Neural progenitor cell (in vitro differentiated cells): ENCODE data around the gene TBC1D30. TPM values are rescaled to one million over a fixed set of nuclear protein-coding genes. Genes with fewer than 3 reads are reported as not detected.

ENCODE experiments used
- DNase-seq: peaks from one replicate; pipeline ENCODE4 v3.0.0-alpha.2; 2016; ENCODE audit warnings: low spot score
- H2AFZ ChIP-seq: fragments of 200-600 bp; sonication (generic); replicated peaks from 2 replicates; pipeline ENCODE4 v1.6.1; 2016; ENCODE audit warnings: antibody characterized with exemption
- H3F3A ChIP-seq: fragments of 200-600 bp; sonication (generic); 2 replicates; pipeline ENCODE4 v1.6.1; 2016; ENCODE audit warnings: antibody characterized with exemption, low read depth
- H3K27ac ChIP-seq: fragments of 200-600 bp; sonication (generic); 2 replicates; pipeline ENCODE4 v1.5.1; 2016; ENCODE audit warnings: mild to moderate bottlenecking
- H3K27me3 ChIP-seq: fragments of 200-600 bp; sonication (generic); 2 replicates; pipeline ENCODE4 v1.6.1; 2016; ENCODE audit warnings: mild to moderate bottlenecking, moderate library complexity
- H3K36me3 ChIP-seq: fragments of 200-600 bp; sonication (generic); 2 replicates; pipeline ENCODE4 v1.5.1; 2016
- H3K4me1 ChIP-seq: fragments of 200-600 bp; sonication (generic); 2 replicates; pipeline ENCODE4 v1.6.1; 2016; ENCODE audit warnings: mixed run types
- H3K4me2 ChIP-seq: fragments of 200-600 bp; sonication (generic); 2 replicates; pipeline ENCODE4 v1.6.1; 2016
- H3K4me3 ChIP-seq: fragments of 200-600 bp; sonication (generic); 2 replicates; pipeline ENCODE4 v1.5.1; 2016
- H3K79me2 ChIP-seq: fragments of 200-600 bp; sonication (generic); 2 replicates; pipeline ENCODE4 v1.6.1; 2016; ENCODE audit warnings: low read depth
- H3K9ac ChIP-seq: fragments of 200-600 bp; sonication (generic); 2 replicates; pipeline ENCODE4 v1.6.1; 2016
- H3K9me3 ChIP-seq: fragments of 200-600 bp; sonication (generic); 2 replicates; pipeline ENCODE4 v1.5.1; 2016; ENCODE audit warnings: low read depth
- H4K20me1 ChIP-seq: fragments of 200-600 bp; sonication (generic); 2 replicates; pipeline ENCODE4 v1.6.1; 2016; ENCODE audit warnings: low read depth
- H3K27ac Mint-ChIP-seq: 3 replicates; pipeline ENCODE4 v1.8.0; 2021; ENCODE audit warnings: mixed read lengths
- H3K27me3 Mint-ChIP-seq: 2 replicates; pipeline ENCODE4 v1.8.0; 2022; ENCODE audit warnings: low read depth, mild to moderate bottlenecking, inconsistent platforms, moderate library complexity, mixed read lengths; ENCODE audit not compliant: insufficient read depth
- H3K36me3 Mint-ChIP-seq: 3 replicates; pipeline ENCODE4 v1.8.0; 2021; ENCODE audit warnings: mixed read lengths
- H3K4me1 Mint-ChIP-seq: 3 replicates; pipeline ENCODE4 v1.8.0; 2021; ENCODE audit warnings: mixed read lengths
- H3K4me3 Mint-ChIP-seq: 3 replicates; pipeline ENCODE4 v1.8.0; 2021; ENCODE audit warnings: mild to moderate bottlenecking, moderate library complexity, mixed read lengths
- H3K9me3 Mint-ChIP-seq: 3 replicates; pipeline ENCODE4 v1.8.0; 2020; ENCODE audit warnings: mixed read lengths
- EZH2 ChIP-seq: fragments of 200-600 bp; sonication (generic); IDR thresholded peaks from 2 replicates; pipeline ENCODE4 v1.6.1; 2017; ENCODE audit warnings: antibody characterized with exemption, mild to moderate bottlenecking, moderate library complexity
- EZH2phosphoT487 ChIP-seq: fragments of 200-600 bp; sonication (generic); IDR thresholded peaks from 2 replicates; pipeline ENCODE4 v1.6.1; 2017; ENCODE audit warnings: antibody characterized with exemption
- total RNA-seq: library from RNA; depleted of rRNA; stranded (reverse); fragments of >200 nt; gene quantifications from 2 replicates; pipeline ENCODE4 v1.2.3, GENCODE V29; 2015; ENCODE audit warnings: low replicate concordance
- TF ChIP-seq, protein P1 (sequence below): fragments of 200-600 bp; sonication (generic); IDR thresholded peaks from 2 replicates; pipeline ENCODE4 v1.5.1; 2017; ENCODE audit warnings: antibody characterized with exemption, mild to moderate bottlenecking

Gene TBC1D30
- total RNA-seq, 1 donor from 2014 or later = 9.7 TPM

DNA sequence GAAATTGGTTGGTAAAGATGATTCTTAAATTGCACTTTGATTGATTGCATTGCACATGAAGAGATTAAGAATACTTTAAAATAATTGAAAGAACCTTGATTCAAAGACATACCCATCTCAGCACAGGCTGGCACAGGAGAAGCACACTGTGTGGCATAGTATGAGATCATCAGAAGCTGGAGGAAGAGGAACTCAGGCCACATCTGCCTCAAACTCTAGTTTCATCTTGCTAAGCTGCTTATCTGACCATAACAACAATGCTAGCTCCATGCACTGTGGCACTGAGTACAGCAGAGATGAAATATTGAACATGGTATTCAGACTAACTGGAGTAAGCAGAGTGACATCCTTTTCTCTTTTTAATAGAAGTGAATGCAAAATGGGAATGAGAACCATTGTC lies 99.1 kb downstream of the TBC1D30 start:
- Histone ChIP-seq H3K36me3 (no peaks in the 10 kb centered on the region), H3K4me3 (no peak overlapping the region), H3K9me3 (no peaks in the 10 kb centered on the region), H3K27ac (no peak overlapping the region), H2AFZ (peak overlapping the region; percentile 42), H3K27me3 (no peaks in the 10 kb centered on the region), H3F3A (no peaks in the 10 kb centered on the region), H3K79me2 (no peaks in the 10 kb centered on the region), H3K4me1 (no peaks in the 10 kb centered on the region), H3K9ac (no peak overlapping the region), H4K20me1 (no peaks in the 10 kb centered on the region), H3K4me2 (no peak overlapping the region)
- H3K36me3 Mint-ChIP-seq = no peaks in the 10 kb centered on the region
- no peak overlapping the region for H3K4me3 Mint-ChIP-seq
- H3K27ac Mint-ChIP-seq = no peak overlapping the region
- no peaks in the 10 kb centered on the region for H3K4me1 Mint-ChIP-seq
- H3K27me3 Mint-ChIP-seq = peaks cover 7% of the 10 kb centered on the region
- no peaks in the 10 kb centered on the region for H3K9me3 Mint-ChIP-seq
- DNase-seq = no peak
- TF ChIP-seq EZH2phosphoT487 (no peak), EZH2 (no peak)
- TF ChIP-seq, protein P1, sequence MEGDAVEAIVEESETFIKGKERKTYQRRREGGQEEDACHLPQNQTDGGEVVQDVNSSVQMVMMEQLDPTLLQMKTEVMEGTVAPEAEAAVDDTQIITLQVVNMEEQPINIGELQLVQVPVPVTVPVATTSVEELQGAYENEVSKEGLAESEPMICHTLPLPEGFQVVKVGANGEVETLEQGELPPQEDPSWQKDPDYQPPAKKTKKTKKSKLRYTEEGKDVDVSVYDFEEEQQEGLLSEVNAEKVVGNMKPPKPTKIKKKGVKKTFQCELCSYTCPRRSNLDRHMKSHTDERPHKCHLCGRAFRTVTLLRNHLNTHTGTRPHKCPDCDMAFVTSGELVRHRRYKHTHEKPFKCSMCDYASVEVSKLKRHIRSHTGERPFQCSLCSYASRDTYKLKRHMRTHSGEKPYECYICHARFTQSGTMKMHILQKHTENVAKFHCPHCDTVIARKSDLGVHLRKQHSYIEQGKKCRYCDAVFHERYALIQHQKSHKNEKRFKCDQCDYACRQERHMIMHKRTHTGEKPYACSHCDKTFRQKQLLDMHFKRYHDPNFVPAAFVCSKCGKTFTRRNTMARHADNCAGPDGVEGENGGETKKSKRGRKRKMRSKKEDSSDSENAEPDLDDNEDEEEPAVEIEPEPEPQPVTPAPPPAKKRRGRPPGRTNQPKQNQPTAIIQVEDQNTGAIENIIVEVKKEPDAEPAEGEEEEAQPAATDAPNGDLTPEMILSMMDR = no peak

Other genes with a start within 250 kb of the TBC1D30 start
- 11.8 and 14.5 TPM in 2 replicates for gene RASSF3, start 214.2 kb upstream of the TBC1D30 start, total RNA-seq
- gene GNS, start 65.2 kb upstream of the TBC1D30 start, total RNA-seq = 36.0 and 41.2 TPM in 2 replicates